ENCODE results near the gene KRT36. TPM values are rescaled to one million over a fixed set of nuclear protein-coding genes. Genes with fewer than 3 reads are reported as not detected.

Gene KRT36
- total RNA-seq, 4 donors from 2014 or later, result not detected

DNA sequence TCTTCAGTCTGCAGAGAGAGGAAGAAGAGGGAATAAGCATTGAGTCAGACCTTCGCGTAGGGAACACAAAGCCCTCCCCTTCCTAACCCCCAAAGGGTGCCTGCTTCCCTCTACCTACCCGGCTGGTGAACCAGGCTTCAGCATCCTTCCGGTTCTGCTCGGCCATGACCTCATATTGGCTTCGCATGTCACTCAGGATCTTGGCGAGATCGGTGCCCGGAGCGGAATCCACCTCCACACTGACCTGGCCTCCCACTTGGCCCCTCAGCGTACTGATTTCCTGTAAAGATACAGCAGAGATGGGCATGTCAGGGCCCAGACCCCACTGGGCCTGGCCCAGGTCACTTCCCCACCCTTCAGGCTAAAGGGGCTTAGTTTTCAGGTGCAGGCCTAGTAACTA lies 34.6 kb upstream of the KRT36 start:
- Histone ChIP-seq H3K36me3 (no peaks in the 10 kb centered on the region), H3K27me3 (peaks cover 52% of the 10 kb centered on the region), H3K4me1 (peaks cover 0 to 13% (median 9%) of the 10 kb centered on the region in 3 donors), H3K9me3 (no peaks in the 10 kb centered on the region), H3K27ac (no peak overlapping the region), H3K4me3 (no peak overlapping the region)
- no peak for TF ChIP-seq POLR2A (IDR thresholded peaks at IDR 0.05)
- TF ChIP-seq, protein P1, sequence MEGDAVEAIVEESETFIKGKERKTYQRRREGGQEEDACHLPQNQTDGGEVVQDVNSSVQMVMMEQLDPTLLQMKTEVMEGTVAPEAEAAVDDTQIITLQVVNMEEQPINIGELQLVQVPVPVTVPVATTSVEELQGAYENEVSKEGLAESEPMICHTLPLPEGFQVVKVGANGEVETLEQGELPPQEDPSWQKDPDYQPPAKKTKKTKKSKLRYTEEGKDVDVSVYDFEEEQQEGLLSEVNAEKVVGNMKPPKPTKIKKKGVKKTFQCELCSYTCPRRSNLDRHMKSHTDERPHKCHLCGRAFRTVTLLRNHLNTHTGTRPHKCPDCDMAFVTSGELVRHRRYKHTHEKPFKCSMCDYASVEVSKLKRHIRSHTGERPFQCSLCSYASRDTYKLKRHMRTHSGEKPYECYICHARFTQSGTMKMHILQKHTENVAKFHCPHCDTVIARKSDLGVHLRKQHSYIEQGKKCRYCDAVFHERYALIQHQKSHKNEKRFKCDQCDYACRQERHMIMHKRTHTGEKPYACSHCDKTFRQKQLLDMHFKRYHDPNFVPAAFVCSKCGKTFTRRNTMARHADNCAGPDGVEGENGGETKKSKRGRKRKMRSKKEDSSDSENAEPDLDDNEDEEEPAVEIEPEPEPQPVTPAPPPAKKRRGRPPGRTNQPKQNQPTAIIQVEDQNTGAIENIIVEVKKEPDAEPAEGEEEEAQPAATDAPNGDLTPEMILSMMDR (IDR thresholded peaks at IDR 0.05), result no peak
- no peak for TF ChIP-seq POLR2AphosphoS5 (IDR thresholded peaks at IDR 0.05)
- TF ChIP-seq EP300 (IDR thresholded peaks at IDR 0.05), result no peak
- WGBS, 2 donors (ENCODE audit: low coverage in 1 of 2), result 90% methylated on average over 2 of the region's 11 CpGs; no CpG with 5 or more reads in 1 of the 2 donors
- ATAC-seq, result no peak

- 63% methylated on average over 10 of the region's 19 CpGs; no CpG with 5 or more reads in 1 of the 2 donors for WGBS, 2 donors (ENCODE audit: low coverage in 1 of 2)
- no peak for TF ChIP-seq EP300 (IDR thresholded peaks at IDR 0.05)
- TF ChIP-seq POLR2AphosphoS5 (IDR thresholded peaks at IDR 0.05), result no peak
- TF ChIP-seq, protein P1 (IDR thresholded peaks at IDR 0.05), result no peak
- TF ChIP-seq POLR2A (IDR thresholded peaks at IDR 0.05), result no peak
Observed at GRCh38 chr17:41523787-41524186, 34.1 kb upstream of the KRT36 start.

DNA sequence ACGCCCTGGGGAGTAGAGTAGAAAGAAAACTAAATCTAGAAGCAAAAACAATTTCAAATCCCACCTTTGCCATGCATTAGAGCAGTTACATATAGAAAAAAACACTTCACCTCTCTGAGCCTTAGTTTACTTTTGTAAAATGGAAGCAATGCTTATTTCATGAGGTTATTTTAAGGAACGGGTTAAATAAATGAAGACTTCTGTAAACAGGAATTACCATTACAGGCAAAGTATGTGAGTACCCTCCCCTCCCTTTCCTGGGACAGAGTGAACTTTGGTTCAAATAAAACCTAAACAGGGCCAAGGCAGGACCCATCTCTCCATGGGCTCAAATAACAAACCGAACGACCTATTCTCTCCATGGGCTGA lies 33.5 kb upstream of the KRT36 start:
- no peak overlapping the region for H3K4me3 ChIP-seq

More at GRCh38 chr17:41523787-41524186, 34.1 kb upstream of the KRT36 start:
- no peaks in the 10 kb centered on the region for H3K36me3 ChIP-seq
- H3K4me3 ChIP-seq, result no peak overlapping the region
- ATAC-seq, result no peak
- H3K9me3 ChIP-seq, result no peaks in the 10 kb centered on the region
- peaks cover 47% of the 10 kb centered on the region for H3K27me3 ChIP-seq
- no peak overlapping the region for H3K27ac ChIP-seq
- H3K4me1 ChIP-seq, result peaks cover 0 to 13% (median 9%) of the 10 kb centered on the region in 3 donors

DNA sequence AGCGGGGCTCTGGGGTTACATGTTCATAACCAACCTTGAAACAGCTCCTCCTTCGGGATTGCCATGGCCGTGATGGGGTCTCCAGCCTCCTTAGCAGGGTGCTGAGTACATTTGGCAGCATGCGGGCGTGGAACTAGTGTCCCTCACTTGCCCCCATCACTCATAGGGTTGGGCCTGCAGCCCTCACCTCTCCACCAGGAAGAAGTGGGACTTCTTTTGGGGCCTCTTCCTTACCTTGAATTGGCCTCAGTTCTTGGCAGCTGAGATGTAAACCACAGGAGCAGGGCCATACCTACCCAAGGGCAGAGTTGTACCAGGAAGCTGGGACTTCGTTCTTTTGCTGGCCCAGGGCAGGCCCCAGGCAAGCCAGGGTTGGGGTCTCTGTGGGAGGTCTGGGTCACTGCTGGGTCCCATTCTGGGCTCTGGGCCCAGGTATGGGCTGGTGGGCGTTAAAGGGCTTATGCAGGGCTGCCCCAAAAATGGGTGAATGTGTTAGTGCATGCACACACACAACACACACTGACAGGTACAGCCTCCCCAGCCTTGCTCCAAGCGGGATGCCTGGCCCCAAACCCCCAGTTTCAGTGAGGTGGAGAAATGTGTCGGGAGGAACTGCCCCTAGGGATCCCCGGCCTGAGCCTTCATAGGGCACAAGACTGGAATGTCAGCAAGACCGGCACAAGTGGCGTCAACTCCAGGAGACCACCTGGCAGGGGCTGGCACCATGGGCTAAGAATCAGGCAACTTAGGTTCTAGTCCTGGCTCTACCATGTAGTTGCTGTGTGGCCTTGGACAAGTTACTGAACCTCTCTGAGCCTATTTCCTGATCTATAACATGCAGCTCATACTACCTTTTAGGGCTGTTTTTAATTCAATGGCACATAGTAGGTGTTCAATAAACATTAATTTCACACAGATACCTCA lies 32.9 kb upstream of the KRT36 start:
- Histone ChIP-seq H3K27me3 (peaks cover 35% of the 10 kb centered on the region), H3K27ac (no peak overlapping the region), H3K4me3 (no peak overlapping the region), H3K4me1 (peaks cover 0 to 4% (median under 1%) of the 10 kb centered on the region in 3 donors), H3K36me3 (no peaks in the 10 kb centered on the region), H3K9me3 (no peaks in the 10 kb centered on the region)
- ATAC-seq, result no peak
- TF ChIP-seq EP300 (IDR thresholded peaks at IDR 0.05), result no peak
- WGBS, 2 donors (ENCODE audit: low coverage in 1 of 2), result 76 to 83% methylated on average over 2 to 3 of the region's 12 CpGs

More for the DNA sequence above, 33.5 kb upstream of the KRT36 start:
- TF ChIP-seq, protein P1 (IDR thresholded peaks at IDR 0.05), result no peak
- TF ChIP-seq POLR2A (IDR thresholded peaks at IDR 0.05), result no peak
- TF ChIP-seq EP300 (IDR thresholded peaks at IDR 0.05), result no peak
- TF ChIP-seq POLR2AphosphoS5 (IDR thresholded peaks at IDR 0.05), result no peak
- no peaks in the 10 kb centered on the region for H3K36me3 ChIP-seq
- H3K27ac ChIP-seq, result no peak overlapping the region
- H3K27me3 ChIP-seq, result peaks cover 42% of the 10 kb centered on the region
- 28 to 65% methylated on average over 4 of the region's 4 CpGs for WGBS, 2 donors (ENCODE audit: low coverage in 1 of 2)
- ATAC-seq, result no peak
- H3K4me1 ChIP-seq, result peaks cover 0 to 10% (median 7%) of the 10 kb centered on the region in 3 donors
- H3K9me3 ChIP-seq, result no peaks in the 10 kb centered on the region

- peaks cover 27% of the 10 kb centered on the region for H3K27me3 ChIP-seq
- ATAC-seq, result no peak
- H3K4me1 ChIP-seq, result no peaks in the 10 kb centered on the region
- TF ChIP-seq, protein P1 (IDR thresholded peaks at IDR 0.05), result no peak
- no peak for TF ChIP-seq POLR2A (IDR thresholded peaks at IDR 0.05)
- TF ChIP-seq POLR2AphosphoS5 (IDR thresholded peaks at IDR 0.05), result no peak
- TF ChIP-seq EP300 (IDR thresholded peaks at IDR 0.05), result no peak
- H3K9me3 ChIP-seq, result no peaks in the 10 kb centered on the region
- H3K27ac ChIP-seq, result no peak overlapping the region
- H3K4me3 ChIP-seq, result no peak overlapping the region
- no peaks in the 10 kb centered on the region for H3K36me3 ChIP-seq
- WGBS, 2 donors (ENCODE audit: low coverage in 1 of 2), result 80% methylated on average over 1 of the region's 6 CpGs; no CpG with 5 or more reads in 1 of the 2 donors
Observed at GRCh38 chr17:41521574-41522261, 32.0 kb upstream of the KRT36 start.
